Stimulated activated CD4-positive, alpha-beta T cell treated with anti-CD3 and anti-CD28 coated beads, Interleukin-1b, Interleukin-23, amount 100 ng/mL, for 48 hours (primary cell): ENCODE data around the gene PRAMEF1.
"Not testable (repeated sequence)": the region's sequence is repeated elsewhere in the genome, so short reads cannot be mapped to it uniquely, and the experiment has no call there.

Source experiments
- DNase-seq: peaks from one replicate; pipeline ENCODE4 v3.0.0-alpha.2; 2020

Gene PRAMEF1

GRCh38 chr1:12776801-12777557 is 14.2 kb upstream of the PRAMEF1 start:
- no peak for DNase-seq

GRCh38 chr1:12778061-12778460 is 13.1 kb upstream of the PRAMEF1 start:
- DNase-seq, result no peak

- no peak for DNase-seq
Observed at GRCh38 chr1:12778907-12779306, 12.3 kb upstream of the PRAMEF1 start.

- DNase-seq, result not testable (repeated sequence)
Observed at GRCh38 chr1:12781488-12781887, 9.7 kb upstream of the PRAMEF1 start.

- not testable (repeated sequence) for DNase-seq
Observed at GRCh38 chr1:12783783-12784182, 7.4 kb upstream of the PRAMEF1 start.

- DNase-seq, result not testable (repeated sequence)
Observed at GRCh38 chr1:12784729-12785128, 6.5 kb upstream of the PRAMEF1 start.

GRCh38 chr1:12798911-12799310 is 7.7 kb downstream of the PRAMEF1 start:
- no peak for DNase-seq

GRCh38 chr1:12799730-12800129 is 8.5 kb downstream of the PRAMEF1 start:
- no peak for DNase-seq

- no peak for DNase-seq
Observed at GRCh38 chr1:12809933-12810332, 18.7 kb downstream of the PRAMEF1 start.

GRCh38 chr1:12810691-12811408 is 19.7 kb downstream of the PRAMEF1 start:
- no peak for DNase-seq

GRCh38 chr1:12811409-12811784 is 20.2 kb downstream of the PRAMEF1 start:
- DNase-seq, result no peak

- DNase-seq, result not testable (repeated sequence)
Observed at GRCh38 chr1:12819061-12819460, 27.9 kb downstream of the PRAMEF1 start.

GRCh38 chr1:12831310-12831709 is 40.1 kb downstream of the PRAMEF1 start, which contains the start of gene PRAMEF11:
PRAMEF11 (minus strand) TSS chr1:12831410; CDS start chr1:12828789, 2,621 bp downstream.
- not testable (repeated sequence) for DNase-seq

GRCh38 chr1:12833251-12833650 is 42.1 kb downstream of the PRAMEF1 start:
- DNase-seq, result not testable (repeated sequence)
